Endothelial cell of umbilical vein (primary cell): Measurements from ENCODE around the gene SLC5A10. TPM values are rescaled to one million over a fixed set of nuclear protein-coding genes. Genes with fewer than 3 reads are reported as not detected.

Experiments
- BruUV-seq: library from RNA; stranded (reverse); fragments of 400-500 nt; replicated peaks from 2 replicates; lab custom pipeline; 2021; lab: Mats Ljungman, UMichigan
- CTCF ChIA-PET: fragments of 300-600, 350-600 bp; sonication (Branson Sonifier 250); formaldehyde crosslinking; loops from one replicate; lab custom pipeline; 2021; ENCODE audit warnings: antibody characterized with exemption, inconsistent platforms; lab: Charles Lee
- POLR2A ChIA-PET: fragments of 300-600, 350-600 bp; sonication (Branson Sonifier 250); formaldehyde crosslinking; loops from one replicate; lab custom pipeline; 2021; ENCODE audit warnings: antibody characterized with exemption, inconsistent platforms; lab: Charles Lee
- DNase-seq: peaks from one replicate; pipeline ENCODE4 v3.0.0-alpha.2; 2011; ENCODE audit warnings: low read depth, low spot score
- FAIRE-seq: peaks from 2 replicates; lab custom pipeline; 2011; peaks lifted over from hg19 to GRCh38; lab: Jason Lieb, UNC
- H2AFZ ChIP-seq: 2 replicates; pipeline ENCODE4 v1.6.0; 2012; ENCODE audit warnings: low read depth, low read length, control low read depth, inconsistent platforms
- H3K27ac ChIP-seq: 2 replicates; pipeline ENCODE4 v1.5.1; 2011; ENCODE audit warnings: low read depth, mild to moderate bottlenecking, control low read depth, low read length, moderate library complexity; ENCODE audit not compliant: insufficient read depth
- H3K27me3 ChIP-seq, 2 experiments: 2 replicates each; pipeline versions ENCODE4 v1.6.0 to v1.6.1; 2011; ENCODE audit warnings: low read length in 2 of 2, mixed read lengths in 1 of 2; ENCODE audit not compliant: control insufficient read depth in 2 of 2, insufficient read depth in 2 of 2
- H3K36me3 ChIP-seq, 2 experiments: 2 replicates in 1 of 2; 3 replicates in 1 of 2; pipeline ENCODE4 v1.5.1; 2011; ENCODE audit warnings: low read length in 2 of 2, mild to moderate bottlenecking in 1 of 2, moderate library complexity in 1 of 2; ENCODE audit not compliant: control insufficient read depth in 2 of 2, insufficient read depth in 2 of 2; ENCODE audit errors: extremely low read depth in 1 of 2
- H3K4me1 ChIP-seq: 3 replicates; pipeline ENCODE4 v1.5.1; 2011; ENCODE audit warnings: mild to moderate bottlenecking, low read length; ENCODE audit not compliant: control insufficient read depth, insufficient read depth; ENCODE audit errors: extremely low read depth
- H3K4me2 ChIP-seq: 2 replicates; pipeline ENCODE4 v1.6.1; 2011; ENCODE audit warnings: low read length, control low read depth, mixed read lengths; ENCODE audit not compliant: insufficient read depth
- H3K4me3 ChIP-seq, 3 experiments: fragments of 200-600 bp in 1 of 3; sonication (generic), shearing (Covaris generic) in 1 of 3; replicated peaks in 1 of 3; 2 replicates each; pipeline ENCODE4 v1.5.1; 2011 to 2016; ENCODE audit warnings: control low read depth in 3 of 3, low read length in 3 of 3, mild to moderate bottlenecking in 2 of 3, inconsistent platforms in 1 of 3, low read depth in 1 of 3, moderate library complexity in 1 of 3; ENCODE audit not compliant: insufficient read depth in 1 of 3
- H3K79me2 ChIP-seq: 2 replicates; pipeline ENCODE4 v1.6.0; 2012; ENCODE audit warnings: low read length, inconsistent platforms; ENCODE audit not compliant: control insufficient read depth, insufficient read depth
- H3K9ac ChIP-seq: replicated peaks from 2 replicates; pipeline ENCODE3; 2011; ENCODE audit warnings: low read length, control low read depth; ENCODE audit not compliant: insufficient read depth; ENCODE audit errors: extremely low read depth
- H3K9me1 ChIP-seq: replicated peaks from 3 replicates; pipeline ENCODE4 v1.6.0; 2011; ENCODE audit warnings: mild to moderate bottlenecking, low read length; ENCODE audit not compliant: control insufficient read depth, insufficient read depth; ENCODE audit errors: extremely low read depth
- H3K9me3 ChIP-seq: replicated peaks from 2 replicates; pipeline ENCODE4 v1.5.1; 2012; ENCODE audit warnings: low read length, inconsistent platforms; ENCODE audit not compliant: control insufficient read depth, insufficient read depth
- H4K20me1 ChIP-seq: replicated peaks from 2 replicates; pipeline ENCODE3; 2011; ENCODE audit warnings: mild to moderate bottlenecking, low read length; ENCODE audit not compliant: control insufficient read depth, insufficient read depth; ENCODE audit errors: extremely low read depth
- CTCF ChIP-seq, 2 donors: IDR thresholded peaks; 1 replicate in 1 of 2; 2 replicates in 1 of 2; pipeline ENCODE4 v1.5.1; 2011; ENCODE audit warnings: low read length in 2 of 2, mild to moderate bottlenecking in 2 of 2, moderate library complexity in 2 of 2, control low read depth in 1 of 2, inconsistent platforms in 1 of 2, low read depth in 1 of 2; ENCODE audit not compliant: insufficient read depth in 1 of 2; ENCODE audit errors: extremely low read depth in 1 of 2
- EZH2 ChIP-seq: IDR thresholded peaks from 2 replicates; pipeline ENCODE4 v1.6.1; 2012; ENCODE audit warnings: borderline replicate concordance, low read depth, mild to moderate bottlenecking, moderate library complexity, low read length, inconsistent platforms; ENCODE audit not compliant: severe bottlenecking
- FOS ChIP-seq: IDR thresholded peaks from 2 replicates; pipeline ENCODE4 v1.6.1; 2011; ENCODE audit warnings: mild to moderate bottlenecking, low read length, moderate library complexity, borderline replicate concordance; ENCODE audit not compliant: insufficient read depth
- GATA2 ChIP-seq: IDR thresholded peaks from 2 replicates; pipeline ENCODE4 v1.7.0; 2011; ENCODE audit warnings: low read depth, mild to moderate bottlenecking, moderate library complexity, mixed read lengths, low read length; ENCODE audit not compliant: insufficient read length, insufficient read depth
- JUN ChIP-seq: IDR thresholded peaks from 2 replicates; pipeline ENCODE4 v1.6.1; 2011; ENCODE audit warnings: borderline replicate concordance, low read depth; ENCODE audit not compliant: insufficient read length, insufficient read depth
- MAX ChIP-seq: IDR thresholded peaks from 2 replicates; pipeline ENCODE4 v1.6.1; 2011; ENCODE audit not compliant: insufficient read depth, insufficient read length
- MYC ChIP-seq: IDR thresholded peaks from one replicate; pipeline ENCODE4 v1.6.1; 2011; ENCODE audit warnings: mild to moderate bottlenecking, low read depth, low read length
- POLR2A ChIP-seq: IDR thresholded peaks from 2 replicates; pipeline ENCODE4 v1.6.1; 2012; ENCODE audit warnings: low read depth, mild to moderate bottlenecking, control low read depth, low read length
- POLR2AphosphoS5 ChIP-seq: IDR thresholded peaks from 2 replicates; pipeline ENCODE4 v1.6.1; 2012; ENCODE audit warnings: low read depth, mild to moderate bottlenecking, control low read depth, low read length, moderate library complexity; ENCODE audit not compliant: insufficient read depth
- dilution Hi-C: fragments of 300-500 bp; cut with MboI; formaldehyde crosslinking; loops from one replicate; pipeline ENCODE4 v1.15.0; 2019; ENCODE audit warnings: low sequenced_read_pairs; ENCODE audit not compliant: extremely low pct_ligation_motif_present
- intact Hi-C: fragments of 100-400 bp; cut with micrococcal nuclease; formaldehyde crosslinking; loops from one replicate; pipeline ENCODE4 v1.10.0; 2022
- polyA plus RNA-seq, 4 experiments: library from polyadenylated mRNA; depleted of rRNA in 3 of 4; stranded (reverse) in 3 of 4; unstranded in 1 of 4; fragments of >200 nt; gene quantifications; 2 replicates each; pipeline versions ENCODE4 v1.2.1 to v1.2.3, GENCODE V29; 2011 to 2012; ENCODE audit warnings: missing spikeins in 1 of 4
- total RNA-seq: library from RNA; stranded (reverse); gene quantifications from 2 replicates; pipeline ENCODE4 v1.2.3, GENCODE V29; 2021

SLC5A10 gene
- total and polyA plus RNA-seq, 2 donors (not counting 3 experiments of a cell fraction or from before 2014, with no cell fraction given) = not detected

GRCh38 chr17:19005789-19006430 is 53.9 kb downstream of the SLC5A10 start:
- TF ChIP-seq MYC = no peak
- no peak for TF ChIP-seq POLR2A
- TF ChIP-seq FOS = no peak
- no peak for TF ChIP-seq GATA2
- TF ChIP-seq POLR2AphosphoS5 = no peak
- no peak for TF ChIP-seq CTCF (IDR thresholded peaks at IDR 0.05; ENCODE audit: extremely low read depth in 1 of 2, insufficient read depth in 1 of 2, low read depth in 1 of 2, low read length in 2 of 2)
- no peak for TF ChIP-seq JUN
- no peak for TF ChIP-seq MAX
- TF ChIP-seq EZH2 = no peak
- Histone ChIP-seq H4K20me1 (no peaks in the 10 kb centered on the region), H3K9me3 (no peaks in the 10 kb centered on the region), H3K9ac (no peak overlapping the region), H3K9me1 (no peaks in the 10 kb centered on the region), H3K27ac (no peak overlapping the region), H3K36me3 (no peaks in the 10 kb centered on the region), H3K4me2 (no peak overlapping the region), H2AFZ (no peak overlapping the region), H3K27me3 (no peaks in the 10 kb centered on the region), H3K4me3 (no peak overlapping the region), H3K79me2 (peaks cover 28% of the 10 kb centered on the region), H3K4me1 (peaks cover 24% of the 10 kb centered on the region)
- no peak for FAIRE-seq
- dilution Hi-C loops (no loop called here), intact Hi-C loops (loop anchor here (2.0 kb wide), 1 partner anchor 45 kb away; no protein-coding TSS in a partner anchor)
- no peak for DNase-seq
- BruUV-seq = no TSS peak
- ChIA-PET CTCF (interaction anchor here (0.9 kb wide), 1 partner anchor 46 kb away, joined by 3 read pairs; no protein-coding TSS in a partner anchor), POLR2A (no interaction called here)
